Measurements from ENCODE around the gene LRP8. TPM values are rescaled to one million over a fixed set of nuclear protein-coding genes. Genes with fewer than 3 reads are reported as not detected.
A peak's percentile ranks its signal among the peaks of the same experiment; 100 is the strongest.

LRP8 gene
- total and polyA plus RNA-seq, 9 of the 15 experiments (the other 6 are each of a cell fraction or from before 2014, with no cell fraction given), result 7.1 to 56.1 (median 31.3) TPM

GRCh38 chr1:53326088-53326597 is 1.7 kb downstream of the LRP8 start (continued):
- TF ChIP-seq ZNF212 (CRISPR knock-in tag; IDR thresholded peaks at IDR 0.05) (no peak), CEBPB (tag; IDR thresholded peaks at IDR 0.05) (no peak), HLTF (IDR thresholded peaks at IDR 0.05) (no peak), NFATC3 (IDR thresholded peaks at IDR 0.05) (no peak), CBX2 (IDR thresholded peaks at IDR 0.05; ENCODE audit: insufficient read depth, low read length, poor library complexity, severe bottlenecking) (no peak), HINFP (tag; conservative IDR thresholded peaks at IDR 0.05; ENCODE audit: low read depth) (no peak), CCNT2 (IDR thresholded peaks at IDR 0.05; ENCODE audit: borderline replicate concordance, extremely low read depth, insufficient read length, low read depth, low read length) (peak; percentile 46), ZNF239 (CRISPR knock-in tag; IDR thresholded peaks at IDR 0.05) (no peak)

DNA sequence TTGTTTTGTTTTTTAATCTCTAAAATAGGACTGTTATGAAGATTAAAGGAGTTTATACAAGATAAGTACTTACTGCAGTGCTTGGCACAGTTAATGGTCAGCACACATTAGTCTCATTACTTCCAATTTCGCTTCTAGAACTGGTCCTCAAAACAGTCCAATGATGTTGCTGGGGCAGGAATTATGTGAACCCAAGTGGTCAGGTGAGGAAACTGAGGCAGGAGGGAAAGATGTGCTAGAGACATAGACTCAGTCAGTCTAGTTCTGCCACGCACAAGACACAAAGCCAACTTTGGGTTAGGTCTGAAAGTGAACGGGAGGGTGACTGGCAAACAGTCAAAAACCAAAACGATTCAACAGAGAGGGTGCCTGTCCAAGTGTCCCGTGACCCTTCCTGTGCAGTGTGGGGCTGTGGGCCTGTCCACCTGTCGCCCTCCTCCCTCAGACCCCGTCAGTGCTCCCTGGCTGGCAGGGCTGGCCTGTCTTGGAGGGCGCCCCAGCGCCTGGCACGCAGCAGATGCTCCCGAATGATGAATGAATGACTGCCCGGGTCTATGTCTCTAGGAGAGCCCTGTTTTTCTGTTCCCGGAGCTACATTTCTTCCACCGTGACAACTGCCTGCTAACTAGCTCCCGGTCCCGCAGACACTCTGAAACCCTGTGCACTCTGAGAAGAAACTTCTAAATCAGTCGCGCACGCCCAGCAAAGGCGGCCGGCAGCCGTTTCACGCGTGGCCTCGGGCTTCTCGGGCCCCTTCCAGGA is 2.4 kb downstream of the LRP8 start:
- Histone ChIP-seq H4K20me1 (replicated peaks; ENCODE audit: control insufficient read depth, insufficient read depth, low read length) (peaks cover 13% of the 10 kb centered on the region; the same call in 1 of the 2 replicates), H3K9ac (ENCODE audit: insufficient read depth in 1 of 2, low read depth in 2 of 2, low read length in 2 of 2) (peak overlapping the region; percentile 90 to 94), H3K4me3 (peak overlapping the region; percentile 86), H3K27ac (ENCODE audit: extremely low read depth, low read depth, low read length) (peak overlapping the region; percentile 92), H3K4me1 (replicated peaks in 1 of 2; ENCODE audit: control insufficient read depth in 2 of 2, insufficient read depth in 2 of 2, low read length in 2 of 2) (peaks cover 14 to 42% of the 10 kb centered on the region in 2 experiments), H2AFZ (ENCODE audit: low read depth, low read length) (peak overlapping the region; percentile 67), H3K4me2 (ENCODE audit: insufficient read depth, low read length) (peak overlapping the region; percentile 94), H3K27me3 (ENCODE audit: control insufficient read depth in 2 of 2, insufficient read depth in 2 of 2, low read length in 2 of 2) (no peaks in the 10 kb centered on the region; a peak in 1 of 5 replicates), H3K36me3 (ENCODE audit: control insufficient read depth, insufficient read depth, low read length) (peaks cover 52% of the 10 kb centered on the region), H3K79me2 (ENCODE audit: control insufficient read depth, insufficient read depth, low read length) (peaks cover 59% of the 10 kb centered on the region), H3K9me3 (replicated peaks; ENCODE audit: control insufficient read depth, insufficient read depth, low read depth, low read length) (no peaks in the 10 kb centered on the region), H3K9me1 (ENCODE audit: control insufficient read depth, insufficient read depth, low read length) (no peaks in the 10 kb centered on the region)
- 5% methylated on average over 26 of the region's 26 CpGs for WGBS (ENCODE audit: insufficient coverage, low coverage, missing lambda C conversion rate)
- peak; percentile 2 for ATAC-seq
- BruUV-seq (replicated peaks), result TSS peak; percentile 45
- ChIA-PET POLR2A (interaction anchor here (0.6 to 3.3 kb wide), 8 partner anchors 8 to 130 kb away, joined by 3 to 18 read pairs (median 4); no protein-coding TSS in a partner anchor), CTCF (ENCODE audit: low intra/inter-chr PET ratio) (no interaction called here)
- in situ Hi-C loops (cut with MboI) (no loop called here), intact Hi-C loops (cut with micrococcal nuclease) (loop anchor here (2.0 to 5.0 kb wide), 3 partner anchors 33 to 67 kb away; no protein-coding TSS in a partner anchor)
- no peak for DNase-seq (ENCODE audit: extremely low read depth in 1 of 4, low spot score in 3 of 4)
- FAIRE-seq, result no peak
- TF ChIP-seq HNRNPL (IDR thresholded peaks at IDR 0.05; ENCODE audit: low read depth, low read length) (peak; percentile 34; the same call in 1 of the 2 replicates), NBN (IDR thresholded peaks at IDR 0.05; ENCODE audit: low read depth) (peak; percentile 64; the same call in 1 of the 2 replicates), ZBTB7A (IDR thresholded peaks at IDR 0.05; ENCODE audit: borderline replicate concordance, control insufficient read depth, low read depth, low read length) (no peak), RNF2 (IDR thresholded peaks at IDR 0.05) (no peak), TAF1 (IDR thresholded peaks at IDR 0.05; ENCODE audit: control insufficient read depth, extremely low read depth, insufficient read depth, low read length, severe bottlenecking) (no peak), AFF1 (IDR thresholded peaks at IDR 0.05; ENCODE audit: low read depth in 1 of 2, partially characterized antibody in 2 of 2) (no peak), ZNF644 (tag; IDR thresholded peaks at IDR 0.05; ENCODE audit: low read depth) (no peak)

Measured in K562 (cell line).